ENCODE measurements around the gene CMTM7.
"Not testable (repeated sequence)": the region's sequence is repeated elsewhere in the genome, so short reads cannot be mapped to it uniquely, and the experiment has no call there.

Gene CMTM7

GRCh38 chr3:32460031-32460749, 68.5 kb downstream of the CMTM7 start:
- H3K4me3 ChIP-seq (ENCODE audit: low read length): no peak overlapping the region
- no peak overlapping the region for H3K27ac ChIP-seq (ENCODE audit: low read length)
- DNase-seq (ENCODE audit: low read depth, low spot score): peak; percentile 85
- H3K9me3 ChIP-seq (ENCODE audit: control insufficient read depth, insufficient read depth, low read length): no peaks in the 10 kb centered on the region
- WGBS (ENCODE audit: insufficient coverage, insufficient read length): no CpG with 5 or more reads among the region's 15 CpGs
- peaks cover 4% of the 10 kb centered on the region; the same call in 1 of the 2 replicates for H3K4me1 ChIP-seq (ENCODE audit: control insufficient read depth, insufficient read depth, low read length)
- no peaks in the 10 kb centered on the region for H3K36me3 ChIP-seq (ENCODE audit: control insufficient read depth, insufficient read depth, low read length)
- no peaks in the 10 kb centered on the region for H3K27me3 ChIP-seq (ENCODE audit: control insufficient read depth, insufficient read depth, low read length)

- H3K4me3 ChIP-seq (ENCODE audit: low read length); H3K27ac ChIP-seq (ENCODE audit: low read length); H3K27me3 ChIP-seq (ENCODE audit: control insufficient read depth, insufficient read depth, low read length); H3K36me3 ChIP-seq (ENCODE audit: control insufficient read depth, insufficient read depth, low read length); DNase-seq (ENCODE audit: low read depth, low spot score); H3K4me1 ChIP-seq (ENCODE audit: control insufficient read depth, insufficient read depth, low read length); H3K9me3 ChIP-seq (ENCODE audit: control insufficient read depth, insufficient read depth, low read length): not testable (repeated sequence)
- WGBS (ENCODE audit: insufficient coverage, insufficient read length): 100% methylated on average over 3 of the region's 10 CpGs
Observed at GRCh38 chr3:32460817-32461496, 69.3 kb downstream of the CMTM7 start.

GRCh38 chr3:32462191-32462986, 70.7 kb downstream of the CMTM7 start:
- H3K9me3 ChIP-seq (ENCODE audit: control insufficient read depth, insufficient read depth, low read length); H3K36me3 ChIP-seq (ENCODE audit: control insufficient read depth, insufficient read depth, low read length); H3K27ac ChIP-seq (ENCODE audit: low read length); H3K27me3 ChIP-seq (ENCODE audit: control insufficient read depth, insufficient read depth, low read length); H3K4me3 ChIP-seq (ENCODE audit: low read length); DNase-seq (ENCODE audit: low read depth, low spot score); H3K4me1 ChIP-seq (ENCODE audit: control insufficient read depth, insufficient read depth, low read length): not testable (repeated sequence)
- WGBS (ENCODE audit: insufficient coverage, insufficient read length): no CpG with 5 or more reads among the region's 9 CpGs

- H3K4me1 ChIP-seq (ENCODE audit: control insufficient read depth, insufficient read depth, low read length); H3K27ac ChIP-seq (ENCODE audit: low read length); H3K9me3 ChIP-seq (ENCODE audit: control insufficient read depth, insufficient read depth, low read length); H3K36me3 ChIP-seq (ENCODE audit: control insufficient read depth, insufficient read depth, low read length); H3K4me3 ChIP-seq (ENCODE audit: low read length); H3K27me3 ChIP-seq (ENCODE audit: control insufficient read depth, insufficient read depth, low read length); DNase-seq (ENCODE audit: low read depth, low spot score): not testable (repeated sequence)
- WGBS (ENCODE audit: insufficient coverage, insufficient read length): no CpG with 5 or more reads among the region's 7 CpGs
Observed at GRCh38 chr3:32463415-32463814, 71.8 kb downstream of the CMTM7 start.

GRCh38 chr3:32464726-32465125, 73.1 kb downstream of the CMTM7 start:
- not testable (repeated sequence) for H3K4me3 ChIP-seq (ENCODE audit: low read length); H3K4me1 ChIP-seq (ENCODE audit: control insufficient read depth, insufficient read depth, low read length); DNase-seq (ENCODE audit: low read depth, low spot score); H3K36me3 ChIP-seq (ENCODE audit: control insufficient read depth, insufficient read depth, low read length); H3K9me3 ChIP-seq (ENCODE audit: control insufficient read depth, insufficient read depth, low read length); H3K27ac ChIP-seq (ENCODE audit: low read length); H3K27me3 ChIP-seq (ENCODE audit: control insufficient read depth, insufficient read depth, low read length)
- no CpG with 5 or more reads among the region's 7 CpGs for WGBS (ENCODE audit: insufficient coverage, insufficient read length)

GRCh38 chr3:32466808-32467207, 75.2 kb downstream of the CMTM7 start:
- no CpG with 5 or more reads among the region's 6 CpGs for WGBS (ENCODE audit: insufficient coverage, insufficient read length)

GRCh38 chr3:32467333-32468070, 75.8 kb downstream of the CMTM7 start:
- H3K27me3 ChIP-seq (ENCODE audit: control insufficient read depth, insufficient read depth, low read length): no peaks in the 10 kb centered on the region
- no peak overlapping the region for H3K4me3 ChIP-seq (ENCODE audit: low read length)
- no CpG with 5 or more reads among the region's 41 CpGs for WGBS (ENCODE audit: insufficient coverage, insufficient read length)
- no peaks in the 10 kb centered on the region for H3K36me3 ChIP-seq (ENCODE audit: control insufficient read depth, insufficient read depth, low read length)
- no peaks in the 10 kb centered on the region for H3K9me3 ChIP-seq (ENCODE audit: control insufficient read depth, insufficient read depth, low read length)
- no peak overlapping the region for H3K27ac ChIP-seq (ENCODE audit: low read length)
- H3K4me1 ChIP-seq (ENCODE audit: control insufficient read depth, insufficient read depth, low read length): 0 out of 2 replicates have a peak, but pooled peaks cover 2% of the 10 kb centered on the region
- DNase-seq (ENCODE audit: low read depth, low spot score): peak; percentile 57

More at GRCh38 chr3:32466808-32467207, 75.2 kb downstream of the CMTM7 start:
- H3K4me1 ChIP-seq (ENCODE audit: control insufficient read depth, insufficient read depth, low read length); H3K9me3 ChIP-seq (ENCODE audit: control insufficient read depth, insufficient read depth, low read length); DNase-seq (ENCODE audit: low read depth, low spot score); H3K27ac ChIP-seq (ENCODE audit: low read length); H3K27me3 ChIP-seq (ENCODE audit: control insufficient read depth, insufficient read depth, low read length); H3K36me3 ChIP-seq (ENCODE audit: control insufficient read depth, insufficient read depth, low read length); H3K4me3 ChIP-seq (ENCODE audit: low read length): not testable (repeated sequence)

- WGBS (ENCODE audit: insufficient coverage, insufficient read length): no CpG with 5 or more reads among the region's 7 CpGs
- Histone ChIP-seq H3K27me3 (ENCODE audit: control insufficient read depth, insufficient read depth, low read length) (no peaks in the 10 kb centered on the region), H3K4me1 (ENCODE audit: control insufficient read depth, insufficient read depth, low read length) (0 out of 2 replicates have a peak, but pooled peaks cover 2% of the 10 kb centered on the region), H3K4me3 (ENCODE audit: low read length) (no peak overlapping the region), H3K27ac (ENCODE audit: low read length) (no peak overlapping the region), H3K36me3 (ENCODE audit: control insufficient read depth, insufficient read depth, low read length) (no peaks in the 10 kb centered on the region), H3K9me3 (ENCODE audit: control insufficient read depth, insufficient read depth, low read length) (no peaks in the 10 kb centered on the region)
- no peak for DNase-seq (ENCODE audit: low read depth, low spot score)
Observed at GRCh38 chr3:32469151-32469874, 77.7 kb downstream of the CMTM7 start.

- no peak overlapping the region for H3K4me3 ChIP-seq (ENCODE audit: low read length)
- no peak for DNase-seq (ENCODE audit: low read depth, low spot score)
- H3K27ac ChIP-seq (ENCODE audit: low read length): no peak overlapping the region
- no peaks in the 10 kb centered on the region for H3K9me3 ChIP-seq (ENCODE audit: control insufficient read depth, insufficient read depth, low read length)
- no peaks in the 10 kb centered on the region for H3K27me3 ChIP-seq (ENCODE audit: control insufficient read depth, insufficient read depth, low read length)
- 0 out of 2 replicates have a peak, but pooled peaks cover 2% of the 10 kb centered on the region for H3K4me1 ChIP-seq (ENCODE audit: control insufficient read depth, insufficient read depth, low read length)
- no CpG with 5 or more reads among the region's 5 CpGs for whole genome bisulfite sequencing (ENCODE audit: insufficient coverage, insufficient read length)
- no peaks in the 10 kb centered on the region for H3K36me3 ChIP-seq (ENCODE audit: control insufficient read depth, insufficient read depth, low read length)
Observed at GRCh38 chr3:32470362-32470761, 78.7 kb downstream of the CMTM7 start.

All from iPS DF 6.9 (cell line).